PC-9 (cell line): ENCODE data around the gene PTPRT.

ENCODE experiments used
- CTCF ChIP-seq: fragments of 200-600 bp; sonication (generic); conservative IDR thresholded peaks from 2 replicates; pipeline ENCODE4 v1.6.1; 2017; ENCODE audit warnings: mixed run types, antibody characterized with exemption, mild to moderate bottlenecking, moderate library complexity
- EZH2 ChIP-seq: fragments of 200-600 bp; sonication (generic); IDR thresholded peaks from 2 replicates; pipeline ENCODE4 v1.8.0; 2017; ENCODE audit warnings: antibody characterized with exemption, low read depth

DNA sequence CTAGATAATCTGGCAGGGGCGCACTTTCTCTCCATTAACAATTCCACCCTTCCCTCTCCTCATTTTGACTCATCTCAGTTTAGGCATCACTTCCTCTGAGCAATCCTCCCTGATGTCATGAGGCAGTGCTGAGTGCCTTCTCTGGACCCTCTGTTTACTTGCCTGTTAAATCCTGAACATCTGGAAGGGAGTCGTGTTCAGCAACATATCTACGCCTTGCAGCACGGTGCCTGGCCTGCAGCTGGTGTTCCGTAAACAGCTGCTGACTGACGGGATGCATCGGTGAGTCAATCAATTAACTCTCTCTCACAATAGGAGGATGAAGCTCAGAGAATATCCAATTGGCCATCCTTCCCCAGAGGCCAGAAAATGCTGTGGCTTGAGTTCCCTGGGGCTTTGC lies 613.5 kb downstream of the PTPRT start:
- TF ChIP-seq CTCF (no peak), EZH2 (no peak)
